A673 (cell line): ENCODE data around the gene HOXD4.

ENCODE experiments used
- CTCF ChIP-seq: fragments of 300-800, 200-600 bp; sonication (generic); conservative IDR thresholded peaks from 2 replicates; pipeline ENCODE4 v1.5.1; 2017; ENCODE audit warnings: low read depth, mild to moderate bottlenecking, antibody characterized with exemption, low read length, moderate library complexity, mixed read lengths
- EZH2 ChIP-seq: fragments of 200-600 bp; sonication (generic); IDR thresholded peaks from 2 replicates; pipeline ENCODE4 v1.6.1; 2017; ENCODE audit warnings: borderline replicate concordance, low read depth, mild to moderate bottlenecking, mixed read lengths, antibody characterized with exemption, low read length; ENCODE audit not compliant: poor library complexity, severe bottlenecking

GRCh38 chr2:176135035-176135440 is 16.3 kb upstream of the HOXD4 start:
- no peak for TF ChIP-seq CTCF
- TF ChIP-seq EZH2, result no peak
